ENCODE results near the gene MYO7B.

The MYO7B gene

DNA sequence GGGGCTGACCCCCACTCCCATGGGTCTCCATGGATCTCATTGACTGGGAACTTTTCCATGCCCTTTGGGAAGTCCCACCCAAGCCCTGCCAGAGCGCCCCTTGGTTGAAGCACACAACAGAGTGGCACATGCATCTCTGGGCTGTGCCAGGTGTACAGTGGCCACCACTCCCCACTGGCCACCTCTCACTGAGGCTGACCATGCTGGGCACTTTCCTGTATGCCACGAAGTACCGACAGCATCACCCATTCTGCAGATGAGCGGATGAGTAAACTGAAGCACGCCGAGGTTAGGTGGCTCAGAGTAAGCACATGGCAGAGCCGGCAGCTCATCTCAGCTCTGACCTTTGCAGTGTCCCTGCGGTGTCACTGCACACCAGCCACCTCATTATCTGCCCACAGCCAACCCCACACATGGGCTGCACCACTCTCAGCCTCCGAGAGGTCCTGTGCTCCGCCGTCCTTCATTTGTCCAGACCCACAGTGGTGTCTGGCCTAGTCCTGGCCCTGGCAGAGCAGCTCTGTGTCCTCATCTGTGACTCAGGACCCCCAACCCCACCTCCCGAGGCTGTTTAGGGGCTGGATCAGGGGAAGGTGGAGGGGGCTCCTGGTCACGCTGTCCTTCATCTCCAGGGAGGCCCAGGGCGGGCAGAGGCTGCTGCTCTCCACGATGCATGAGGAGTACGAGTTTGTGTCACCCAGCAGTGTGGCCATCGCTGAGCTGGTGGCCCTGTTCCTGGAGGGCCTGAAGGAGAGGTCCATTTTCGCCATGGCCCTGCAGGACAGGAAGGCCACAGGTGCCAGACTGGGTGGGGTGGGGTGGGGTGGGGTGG, 92.5 kb downstream of the MYO7B start:
- DNase-seq = no peak

DNA sequence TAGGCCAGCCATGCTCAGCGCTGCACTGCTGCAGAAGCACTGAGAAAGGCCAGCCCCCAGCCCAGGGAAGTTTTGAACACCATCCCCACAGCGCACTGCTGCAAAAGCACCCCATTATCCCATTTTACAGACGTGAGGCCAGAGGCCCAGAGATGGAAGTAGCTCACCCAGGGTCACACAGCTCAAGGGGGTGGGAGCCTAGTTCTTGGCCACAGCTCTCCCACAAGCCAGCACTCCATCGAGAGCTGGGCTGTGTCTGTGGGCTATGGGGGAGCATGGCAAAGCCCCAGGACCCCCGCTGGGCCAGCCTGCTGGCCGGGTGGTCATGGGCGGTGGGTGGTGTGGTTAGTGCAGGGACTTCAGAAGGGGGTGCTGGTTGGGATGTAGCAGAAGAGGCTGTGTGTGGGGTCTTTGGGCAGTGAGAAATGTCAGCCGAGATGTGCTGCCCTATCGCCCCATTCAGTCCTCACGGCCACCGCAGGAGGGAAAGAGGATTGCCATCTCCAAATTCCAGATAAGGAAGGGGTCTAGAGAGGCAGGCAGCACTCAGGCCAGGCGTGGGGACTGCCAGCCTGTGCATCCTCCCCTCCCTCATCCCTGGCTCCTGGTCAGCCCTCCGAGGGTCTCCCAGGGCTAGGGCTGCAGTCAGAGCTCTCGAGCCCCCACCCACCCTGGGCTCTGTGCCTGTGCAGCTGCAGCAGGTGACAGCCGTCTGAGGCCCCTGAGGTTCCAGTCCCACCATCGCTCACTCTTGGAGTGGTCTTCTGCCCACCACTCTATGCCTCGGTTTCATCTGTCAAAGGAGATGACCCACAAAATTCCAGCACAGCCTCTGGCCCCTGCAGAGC, 93.5 kb downstream of the MYO7B start:
- DNase-seq = no peak

DNA sequence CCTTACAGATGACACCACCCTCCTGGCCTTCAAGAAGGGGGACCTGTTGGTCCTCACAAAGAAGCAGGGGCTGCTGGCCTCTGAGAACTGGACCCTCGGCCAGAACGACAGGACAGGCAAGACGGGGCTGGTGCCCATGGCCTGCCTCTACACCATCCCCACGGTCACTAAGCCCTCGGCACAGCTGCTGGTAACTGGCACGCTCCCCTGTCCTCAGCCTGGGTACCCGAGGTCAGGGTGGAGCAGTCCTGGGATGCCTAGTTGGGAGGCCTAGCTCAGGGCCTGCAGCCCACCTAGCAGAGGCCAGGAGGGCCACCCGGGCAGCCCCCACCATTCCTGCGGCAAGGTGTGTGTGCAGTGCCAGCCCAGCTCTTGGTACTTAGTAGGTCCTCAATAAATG, 94.2 kb downstream of the MYO7B start:
- DNase-seq = no peak

DNA sequence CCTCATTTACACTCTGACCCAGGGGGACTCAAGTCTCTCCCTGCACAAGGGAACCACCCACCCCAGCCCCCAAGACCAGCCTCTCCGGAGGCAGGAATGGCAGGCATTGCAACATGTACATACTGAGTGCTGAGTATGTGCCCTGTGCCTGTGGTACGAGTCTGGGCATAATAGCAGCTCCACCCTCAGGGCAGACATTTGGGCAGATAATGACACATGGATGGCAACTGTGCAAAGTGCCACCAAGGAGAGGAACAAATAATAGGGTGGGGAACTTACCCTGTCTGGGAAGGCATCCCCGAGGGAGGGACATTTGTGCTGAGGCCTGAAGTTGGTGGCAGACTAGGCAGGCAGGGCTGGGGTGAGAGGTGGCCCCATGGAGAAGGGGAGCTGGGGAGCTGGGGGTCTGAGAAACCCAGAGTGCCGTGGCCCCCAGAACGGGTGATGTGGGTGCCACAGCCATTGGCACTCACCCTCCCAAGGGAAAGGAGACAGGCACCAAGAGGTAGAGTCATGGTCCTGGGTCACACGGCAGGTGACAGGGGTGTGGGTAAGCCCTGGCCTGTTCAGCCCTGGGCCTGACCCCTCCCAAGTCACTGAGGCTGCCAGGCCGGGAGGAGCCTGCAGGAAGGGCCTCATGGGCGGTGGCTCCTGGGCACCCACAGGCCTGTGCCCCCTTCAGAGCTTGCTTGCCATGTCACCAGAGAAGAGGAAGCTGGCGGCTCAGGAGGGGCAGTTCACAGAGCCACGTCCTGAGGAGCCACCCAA, 94.8 kb downstream of the MYO7B start:
- DNase-seq = no peak

DNA sequence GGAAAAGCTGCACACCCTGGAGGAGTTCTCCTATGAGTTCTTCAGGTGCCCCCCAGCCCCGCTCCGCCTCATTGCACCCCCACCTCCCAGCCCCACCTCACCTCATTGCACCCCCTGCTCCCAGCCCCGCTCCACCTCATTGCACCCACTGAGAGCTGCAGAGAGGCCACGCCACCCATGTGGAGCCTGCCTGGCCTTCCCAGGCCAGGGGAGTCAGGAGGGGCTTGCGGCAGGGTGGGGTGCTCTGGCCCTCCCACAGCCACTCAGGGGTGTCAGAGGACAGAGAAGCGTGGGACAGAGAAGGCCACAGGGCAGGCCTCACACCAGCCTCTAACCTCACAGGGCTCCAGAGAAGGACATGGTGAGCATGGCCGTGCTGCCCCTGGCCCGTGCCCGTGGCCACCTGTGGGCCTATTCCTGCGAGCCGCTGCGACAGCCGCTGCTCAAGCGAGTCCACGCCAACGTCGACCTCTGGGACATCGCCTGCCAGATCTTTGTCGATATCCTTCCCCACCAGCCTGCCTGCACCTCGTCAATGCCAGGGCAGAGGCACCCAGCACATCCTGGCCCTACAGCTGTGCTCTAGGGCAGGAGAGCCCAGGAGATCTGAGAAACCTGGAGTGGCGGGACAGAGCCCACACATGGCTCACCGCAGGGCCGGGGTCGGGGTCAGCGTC, 95.5 kb downstream of the MYO7B start:
- DNase-seq = no peak

DNA sequence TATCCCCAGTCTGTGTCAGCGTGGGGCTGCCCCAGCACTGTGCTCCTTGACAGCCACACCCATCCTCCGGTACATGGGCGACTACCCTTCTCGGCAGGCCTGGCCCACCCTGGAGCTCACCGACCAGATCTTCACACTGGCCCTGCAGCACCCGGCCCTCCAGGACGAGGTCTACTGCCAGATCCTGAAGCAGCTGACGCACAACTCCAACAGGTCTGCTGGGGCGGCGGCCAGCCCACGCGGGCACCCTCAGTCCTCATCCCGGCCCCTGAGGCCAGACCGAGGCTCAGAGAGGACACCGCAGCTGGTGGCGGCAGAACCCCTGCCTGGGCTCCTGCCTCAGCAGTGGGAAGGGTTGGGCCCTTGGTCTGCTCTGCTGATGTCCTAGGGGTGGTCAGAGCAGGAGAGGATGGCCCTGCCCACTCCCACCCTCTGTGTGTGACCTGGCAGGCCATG, 96.1 kb downstream of the MYO7B start:
- DNase-seq = no peak

DNA sequence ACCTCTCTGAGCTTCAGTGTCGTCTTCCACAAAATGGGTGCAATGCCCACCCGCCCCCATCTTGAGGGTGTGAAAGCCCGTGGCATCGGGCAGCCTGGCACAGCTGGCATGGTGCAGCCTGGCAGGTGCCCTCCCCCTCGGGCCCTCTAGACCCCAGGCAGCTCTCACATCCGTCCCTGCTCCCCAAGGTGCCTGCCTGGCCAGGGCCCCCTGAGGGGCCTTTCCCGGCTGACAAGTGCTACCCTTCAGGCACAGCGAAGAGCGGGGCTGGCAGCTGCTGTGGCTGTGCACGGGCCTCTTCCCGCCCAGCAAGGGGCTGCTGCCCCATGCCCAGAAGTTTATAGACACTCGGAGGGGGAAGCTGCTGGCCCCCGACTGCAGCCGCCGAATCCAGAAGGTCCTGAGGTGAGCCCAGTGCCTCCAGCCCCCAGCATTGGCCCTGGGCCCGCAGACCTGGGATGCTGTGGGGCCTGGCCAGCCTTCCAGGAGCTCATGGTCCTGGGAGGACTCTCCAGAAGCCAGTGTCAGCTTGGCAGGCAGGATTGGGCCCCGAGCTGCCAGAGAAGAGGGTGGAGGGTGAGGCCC, 96.6 kb downstream of the MYO7B start:
- DNase-seq = no peak

DNA sequence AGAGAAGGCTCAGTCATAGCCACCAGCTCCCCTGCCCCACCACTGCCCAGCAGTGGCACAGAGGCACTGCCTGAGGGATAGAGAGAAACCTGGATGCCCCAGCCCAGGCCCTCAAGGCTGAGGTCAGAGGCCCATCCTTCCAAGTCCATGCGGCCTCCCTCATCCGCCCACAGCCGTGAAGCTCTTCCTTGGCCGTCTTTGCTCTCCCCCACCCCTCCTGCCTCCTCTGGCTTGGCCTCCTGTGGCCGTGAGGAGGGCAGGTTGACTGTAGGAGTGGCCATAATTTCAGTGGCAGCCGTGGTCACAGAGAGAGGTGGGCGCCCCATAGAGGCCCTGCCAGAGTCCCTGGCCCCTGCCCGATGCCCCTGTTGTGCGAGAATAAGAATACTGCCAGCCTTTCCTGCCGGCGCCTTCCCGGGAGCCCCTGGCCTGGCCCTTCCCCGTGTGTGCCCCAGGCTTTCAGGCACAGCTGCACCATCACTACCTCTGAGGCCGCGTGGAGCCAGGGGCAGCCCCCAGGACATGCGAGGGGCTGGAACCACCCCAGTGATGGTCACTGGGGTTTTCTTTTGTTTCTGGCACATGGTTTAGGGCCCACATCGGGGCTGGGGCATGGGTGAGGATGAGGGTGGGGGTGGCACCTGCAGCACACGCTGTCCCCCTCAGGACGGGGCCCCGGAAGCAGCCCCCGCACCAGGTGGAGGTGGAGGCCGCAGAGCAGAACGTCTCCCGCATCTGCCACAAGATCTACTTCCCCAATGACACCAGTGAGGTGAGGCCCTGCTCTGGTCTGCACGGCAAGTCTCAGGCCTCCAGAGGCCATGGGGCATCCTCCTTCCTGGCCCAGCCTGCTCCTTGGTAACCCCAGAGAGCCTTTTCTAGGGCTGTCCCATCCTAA, 97.4 kb downstream of the MYO7B start:
- no peak for DNase-seq

DNA sequence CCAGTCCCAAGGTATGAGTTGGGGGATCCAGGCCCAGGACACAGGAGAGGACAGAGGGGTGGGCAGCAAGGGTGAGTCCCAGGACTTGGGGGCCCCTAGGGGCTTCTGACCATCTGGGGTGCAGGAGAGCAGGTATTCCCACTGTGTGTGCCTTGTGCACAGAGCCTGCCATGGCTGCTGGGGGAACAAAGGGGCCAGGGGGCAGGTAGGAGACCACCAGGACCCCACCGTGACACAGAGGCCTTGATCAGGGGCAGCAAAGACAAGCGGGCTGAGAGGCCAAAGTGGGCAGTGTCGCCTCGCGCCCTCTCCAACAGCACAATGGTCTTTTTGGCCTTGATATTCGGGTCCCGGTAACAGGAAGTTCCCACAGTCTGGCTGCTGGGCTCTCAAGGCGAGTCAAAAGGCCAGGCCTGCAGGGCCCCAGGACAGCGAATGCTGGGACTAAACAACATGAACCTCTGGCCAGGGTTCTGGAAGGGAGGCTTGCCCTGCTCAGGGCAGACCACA, 98.1 kb downstream of the MYO7B start:
- DNase-seq = no peak

DNA sequence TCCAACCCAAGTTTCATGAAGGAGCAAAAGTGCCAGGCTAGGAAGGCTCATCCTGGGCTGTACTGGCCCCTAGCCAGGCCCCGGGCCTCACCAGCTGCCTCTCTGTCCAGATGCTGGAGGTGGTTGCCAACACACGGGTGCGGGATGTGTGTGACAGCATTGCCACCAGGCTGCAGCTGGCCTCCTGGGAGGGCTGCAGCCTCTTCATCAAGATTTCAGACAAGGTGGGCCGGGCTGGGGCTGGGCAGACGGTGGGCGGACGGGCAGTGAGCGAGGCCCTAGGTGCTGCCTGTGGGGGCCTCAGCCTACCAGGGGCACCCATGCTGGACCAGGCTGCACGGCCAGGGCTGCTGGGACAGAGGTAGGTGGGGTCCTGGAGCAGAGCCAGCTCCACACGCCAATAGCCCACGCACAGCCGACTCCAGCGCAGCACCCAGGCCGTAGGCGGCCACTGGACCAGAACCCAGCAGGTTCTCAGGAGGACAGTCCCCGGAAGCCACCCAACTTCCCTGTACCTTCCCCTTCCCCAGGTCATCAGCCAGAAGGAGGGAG, 98.7 kb downstream of the MYO7B start:
- DNase-seq = no peak

DNA sequence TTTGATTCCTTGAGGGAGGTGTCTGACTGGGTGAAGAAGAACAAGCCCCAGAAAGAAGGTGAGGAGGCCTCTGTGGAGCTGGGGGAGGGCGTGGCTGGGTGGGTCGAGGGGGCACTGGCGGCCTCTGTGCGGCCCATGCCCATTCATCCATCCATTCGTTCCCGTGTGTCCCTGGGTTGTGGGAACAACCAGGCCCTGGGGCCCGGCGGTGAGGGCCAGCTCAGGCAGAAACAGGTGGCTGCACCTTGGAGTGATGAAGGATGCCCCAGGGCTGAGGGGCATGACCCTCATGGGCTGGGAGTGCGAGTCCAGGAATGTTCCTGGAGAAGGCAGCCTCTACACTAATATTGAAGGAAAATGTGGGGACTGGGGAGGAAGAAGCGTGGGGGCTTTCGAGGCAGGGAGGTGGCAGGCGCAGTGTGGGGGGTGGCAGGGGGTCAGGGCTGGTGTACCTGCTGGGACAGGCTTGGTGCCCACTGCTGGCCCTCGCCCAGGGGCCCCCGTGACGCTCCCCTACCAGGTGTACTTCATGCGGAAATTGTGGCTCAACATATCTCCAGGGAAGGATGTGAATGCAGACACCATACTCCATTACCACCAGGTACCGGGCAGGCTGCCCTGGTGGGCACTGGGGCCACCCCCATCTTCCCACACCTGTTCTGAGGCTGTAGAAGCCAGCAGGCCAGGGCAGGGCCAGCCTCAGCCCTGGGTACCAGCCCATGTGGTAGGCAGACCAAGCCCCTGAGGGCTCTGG, 99.3 kb downstream of the MYO7B start:
- no peak for DNase-seq

DNA sequence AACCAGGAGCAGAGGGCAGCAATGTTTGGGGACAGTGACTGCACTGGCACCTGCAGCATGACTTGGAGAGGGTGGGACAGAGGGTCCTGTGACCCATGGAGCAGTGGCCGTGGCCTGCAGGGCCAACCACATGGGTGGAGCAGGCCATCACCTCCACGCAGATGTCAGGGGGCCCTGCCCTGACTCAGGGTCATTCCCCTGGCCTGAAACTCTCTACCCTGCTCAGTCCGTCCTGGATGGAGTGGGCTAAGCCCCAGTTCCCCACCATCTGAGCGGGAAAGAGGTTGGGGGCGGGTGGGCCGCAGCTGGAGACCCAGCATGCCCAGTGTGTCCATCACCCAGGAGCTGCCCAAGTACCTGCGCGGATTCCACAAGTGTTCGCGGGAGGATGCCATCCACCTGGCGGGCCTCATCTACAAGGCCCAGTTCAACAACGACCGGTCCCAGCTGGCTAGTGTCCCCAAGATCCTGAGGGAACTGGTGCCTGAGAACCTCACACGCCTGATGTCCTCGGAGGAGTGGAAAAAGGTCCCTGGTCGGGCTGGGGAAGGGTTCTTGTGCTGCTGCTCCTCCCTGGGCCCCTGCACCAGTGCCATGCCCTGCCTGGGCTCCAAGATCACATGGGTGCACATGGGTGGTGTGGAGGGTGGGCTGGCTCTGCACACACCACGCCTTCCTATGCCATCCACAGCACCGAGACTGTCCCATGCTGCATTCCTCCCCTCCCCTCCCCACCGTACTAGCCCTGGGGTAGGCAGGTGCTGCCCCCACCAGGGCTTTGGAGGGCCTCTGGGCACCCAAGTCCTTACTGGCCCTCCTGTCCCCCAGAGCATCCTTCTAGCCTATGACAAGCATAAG, 100.1 kb downstream of the MYO7B start:
- no peak for DNase-seq

DNA sequence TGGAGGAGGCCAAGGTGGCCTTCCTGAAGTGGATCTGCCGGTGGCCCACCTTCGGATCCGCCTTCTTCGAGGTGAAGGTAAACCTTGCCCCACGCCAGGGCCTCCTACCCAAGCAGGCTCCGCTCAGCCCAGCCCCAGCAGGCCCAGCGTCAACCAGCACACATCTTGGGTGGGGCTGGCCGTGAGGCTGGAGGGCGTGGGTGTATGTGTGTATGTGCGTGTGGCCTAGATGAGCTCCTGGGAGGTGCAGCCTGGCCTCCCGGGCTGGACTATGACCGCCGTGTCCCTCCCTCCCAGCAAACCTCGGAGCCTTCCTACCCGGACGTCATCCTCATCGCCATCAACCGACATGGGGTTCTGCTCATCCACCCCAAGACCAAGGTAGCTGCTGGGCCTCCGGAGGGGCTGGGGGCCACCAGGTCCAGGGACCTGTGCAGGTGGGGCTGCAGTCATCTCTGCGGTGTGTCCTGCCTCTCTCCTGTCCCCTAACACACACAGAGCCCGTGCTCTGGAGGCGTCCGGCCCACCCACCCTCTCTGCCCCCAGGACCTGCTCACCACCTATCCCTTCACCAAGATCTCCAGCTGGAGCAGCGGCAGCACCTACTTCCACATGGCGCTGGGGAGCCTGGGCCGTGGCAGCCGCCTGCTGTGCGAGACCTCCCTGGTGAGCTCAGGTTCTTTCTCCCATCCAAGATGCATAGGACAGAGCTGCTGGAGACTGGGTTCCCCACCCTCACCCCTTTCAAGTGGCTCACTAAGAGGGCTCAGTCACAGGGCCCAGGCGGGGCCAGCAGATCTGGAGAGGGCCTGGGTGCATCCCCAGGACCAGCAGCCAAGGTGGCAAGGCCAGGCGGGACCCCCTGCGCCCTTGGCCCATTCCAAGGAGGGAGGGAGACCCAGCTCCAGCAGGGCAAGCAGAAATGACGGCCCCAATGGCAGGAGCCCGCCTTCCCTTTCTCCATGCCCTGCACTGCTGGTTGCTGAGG, 101.1 kb downstream of the MYO7B start:
- no peak for DNase-seq

DNA sequence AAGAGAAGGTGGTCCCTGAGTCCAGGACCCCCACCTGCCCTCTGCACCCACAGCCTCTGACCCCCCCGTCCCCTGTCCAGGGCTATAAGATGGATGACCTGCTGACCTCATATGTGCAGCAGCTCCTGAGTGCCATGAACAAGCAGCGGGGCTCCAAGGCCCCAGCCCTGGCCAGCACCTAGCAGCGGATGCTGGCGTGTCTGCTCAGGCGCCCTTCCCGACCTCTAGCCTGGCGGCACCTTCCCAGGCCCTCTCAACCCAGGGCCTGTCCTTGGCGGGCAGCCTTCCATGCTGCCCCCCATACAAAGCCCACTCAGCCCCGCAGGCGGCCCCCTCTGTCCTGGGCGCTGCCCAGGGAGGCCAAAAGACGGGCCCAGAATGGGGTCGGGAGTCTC, 101.8 kb downstream of the MYO7B start:
- no peak for DNase-seq

DNA sequence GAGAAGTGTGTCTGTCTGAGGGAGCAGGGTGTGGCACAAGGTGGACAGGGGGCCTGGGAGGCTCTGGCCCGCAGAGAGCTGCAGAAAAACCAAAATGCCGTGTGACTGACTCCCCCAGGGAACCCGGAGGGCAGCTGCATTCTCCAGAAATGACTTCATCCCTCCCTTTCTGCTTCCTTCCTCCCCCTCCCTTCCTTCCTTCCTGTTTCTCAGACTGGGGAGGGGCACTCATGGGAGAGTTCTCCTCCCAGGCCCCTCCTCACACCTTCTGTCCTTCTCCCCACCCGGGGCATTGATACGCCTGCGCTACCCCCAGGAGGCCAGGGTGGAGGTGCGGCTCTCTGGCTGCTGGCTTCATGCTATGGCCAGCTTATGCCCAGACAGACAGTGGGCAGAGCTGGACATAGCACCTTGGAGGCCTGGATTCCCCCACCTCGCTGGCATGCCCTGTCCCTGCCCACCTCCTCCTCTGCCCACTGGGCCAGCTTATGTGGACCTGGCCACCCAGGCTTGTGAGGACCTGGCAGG, 102.3 kb downstream of the MYO7B start:
- no peak for DNase-seq

DNA sequence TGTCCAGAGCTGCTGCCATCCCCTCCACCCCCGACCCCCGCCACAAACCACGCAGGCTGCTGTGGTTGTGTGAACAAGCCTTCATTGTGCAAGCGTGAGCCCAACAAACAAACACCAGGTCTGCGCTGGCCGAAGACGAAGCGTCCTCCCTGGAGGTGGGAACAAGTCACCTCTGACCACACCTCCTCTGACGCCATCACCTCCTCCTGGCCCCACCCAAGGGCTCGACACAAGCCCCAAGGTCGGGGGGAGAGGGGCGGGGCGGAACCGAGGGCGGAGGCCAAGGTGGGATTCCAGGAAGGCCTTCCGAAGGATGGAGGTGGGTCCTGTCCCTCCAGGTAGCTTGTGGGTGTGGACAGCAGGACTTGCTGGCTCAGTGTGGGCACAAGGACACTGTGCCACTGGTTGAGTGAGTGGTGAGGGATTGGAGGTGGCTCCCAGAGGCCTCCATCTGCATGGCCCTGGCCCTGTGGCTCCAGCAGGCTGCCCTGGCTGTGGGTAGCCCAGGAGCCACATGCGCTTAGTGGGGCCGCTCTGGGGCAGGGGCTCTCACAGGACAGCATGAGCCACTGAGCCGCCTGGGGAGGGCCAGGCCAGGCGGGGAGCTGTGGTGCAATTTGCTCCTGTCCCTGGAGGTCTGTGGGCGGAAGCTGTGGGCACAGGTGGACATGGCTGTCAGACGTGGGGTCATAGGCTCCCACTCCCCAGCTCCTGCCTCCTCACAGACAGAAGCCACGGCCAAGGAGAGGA, 103.1 kb downstream of the MYO7B start:
- no peak for DNase-seq

DNA sequence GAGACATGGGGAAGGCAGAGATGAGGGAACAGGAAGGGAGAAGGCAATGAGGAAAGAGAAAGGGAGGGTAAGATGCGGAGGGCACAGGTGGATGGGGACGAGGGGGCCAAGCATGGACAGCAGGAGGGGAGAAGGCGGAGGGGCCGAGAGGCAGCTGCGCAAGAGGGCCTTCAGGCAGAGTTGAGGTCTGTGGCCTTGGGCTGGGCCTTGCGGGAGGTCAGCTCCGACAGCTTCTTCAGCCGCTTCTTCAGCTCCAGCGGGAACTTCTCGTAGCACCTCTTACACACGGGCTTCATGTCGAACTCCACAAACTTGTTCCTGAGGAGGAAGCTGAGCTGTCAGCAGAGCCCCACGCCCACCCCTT, 103.6 kb downstream of the MYO7B start:
- no peak for DNase-seq

Measured in activated T-cell treated with anti-CD3 and anti-CD28 coated beads, Interleukin-2, amount 50 U/mL, for 1 hour (primary cell).